Left ventricle myocardium inferior (tissue), 1 donor: ENCODE results near the gene DUSP2. TPM values are rescaled to one million over a fixed set of nuclear protein-coding genes. Genes with fewer than 3 reads are reported as not detected.

Experiments
- DNase-seq: peaks from one replicate; pipeline ENCODE4 v3.0.0-alpha.2; 2020
- H3K27ac ChIP-seq: fragments of 200-600 bp; replicated peaks from 2 replicates; pipeline ENCODE4 v1.8.0; 2021
- H3K27me3 ChIP-seq: fragments of 200-600 bp; 2 replicates; pipeline ENCODE4 v1.8.0; 2021; ENCODE audit warnings: low read depth
- H3K36me3 ChIP-seq: fragments of 200-600 bp; 2 replicates; pipeline ENCODE4 v1.8.0; 2021
- H3K4me1 ChIP-seq: fragments of 200-600 bp; 2 replicates; pipeline ENCODE4 v1.8.0; 2021
- H3K4me3 ChIP-seq: fragments of 200-600 bp; 2 replicates; pipeline ENCODE4 v1.8.0; 2021; ENCODE audit warnings: mild to moderate bottlenecking, moderate library complexity
- H3K9me3 ChIP-seq: fragments of 200-600 bp; replicated peaks from 2 replicates; pipeline ENCODE4 v1.8.0; 2021
- CTCF ChIP-seq: fragments of 200-600 bp; IDR thresholded peaks from 2 replicates; pipeline ENCODE4 v1.8.0; 2021; ENCODE audit warnings: antibody characterized with exemption, mild to moderate bottlenecking, borderline replicate concordance
- intact Hi-C: fragments of 100-400 bp; cut with micrococcal nuclease; formaldehyde crosslinking; loops from one replicate; pipeline ENCODE4 v1.11.0; 2022
- total RNA-seq: library from RNA; stranded (reverse); fragmentation: NEBNext Ultra II Directional; extraction: Animal tissue kit (Norgen Biotek cat#: 25700); gene quantifications from one replicate; pipeline ENCODE4 v1.2.1, GENCODE V29; 2021
- donor health status: DM: no; HTN: yes; CAD: no; lungs with severe emphysema.

The DUSP2 gene
- total RNA-seq, 1 donor from 2014 or later, result 0.82 TPM

DNA sequence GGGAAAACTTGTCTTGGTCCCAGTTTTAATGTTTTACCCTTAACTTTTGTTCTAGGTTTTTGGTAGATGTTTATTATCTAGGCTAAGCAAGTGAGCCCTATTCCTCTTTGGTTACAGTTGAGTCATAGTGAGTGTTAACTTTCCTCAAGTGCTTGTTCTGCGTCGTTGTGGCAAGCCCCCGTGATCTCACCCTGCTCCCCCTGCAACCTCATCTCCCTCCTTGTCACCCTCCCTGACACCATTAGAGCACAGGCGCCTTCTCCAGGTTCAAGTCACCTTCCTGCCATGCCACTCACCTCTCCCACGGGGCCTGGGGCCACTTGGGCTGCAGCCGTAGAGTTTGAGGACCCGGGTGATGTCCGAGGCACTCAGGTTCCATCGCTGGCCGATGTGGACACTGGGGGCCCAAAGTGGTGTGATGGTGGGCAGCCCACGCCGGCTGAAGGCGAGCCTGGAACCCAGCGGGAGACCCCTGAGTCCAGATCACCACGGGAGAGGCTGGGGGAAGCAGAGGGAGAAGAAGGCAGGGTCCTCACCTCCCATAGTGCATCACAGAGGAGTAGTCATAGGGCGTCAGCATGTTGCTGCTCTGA lies 15.6 kb downstream of the DUSP2 start:
- Histone ChIP-seq H3K27ac (no peak overlapping the region), H3K4me3 (no peak overlapping the region), H3K36me3 (no peaks in the 10 kb centered on the region), H3K4me1 (no peaks in the 10 kb centered on the region), H3K9me3 (no peaks in the 10 kb centered on the region), H3K27me3 (peaks cover 11% of the 10 kb centered on the region)
- intact Hi-C loops, result no loop called here
- no peak for DNase-seq
- no peak for TF ChIP-seq CTCF

DNA sequence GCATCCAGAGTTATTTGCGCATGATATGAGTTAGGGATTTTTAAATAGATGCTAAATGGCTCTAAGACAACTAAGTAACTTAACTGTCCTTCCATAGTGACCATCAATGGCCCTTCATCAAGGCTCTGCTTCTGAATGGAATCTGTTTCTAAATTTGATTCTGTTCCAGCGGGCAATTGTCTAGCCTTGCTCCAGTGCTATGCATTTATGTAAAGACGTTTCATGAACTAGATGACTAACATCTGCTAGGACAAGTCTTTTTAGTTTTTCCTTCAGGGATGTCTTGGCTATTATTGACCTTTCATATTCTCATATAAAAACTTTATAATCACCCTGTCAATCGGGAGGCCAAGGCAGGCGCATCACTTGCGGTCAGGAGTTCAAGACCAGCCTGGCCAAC lies 16.8 kb downstream of the DUSP2 start:
- no peak overlapping the region for H3K4me3 ChIP-seq
- TF ChIP-seq CTCF, result no peak
- H3K27ac ChIP-seq, result no peak overlapping the region
- H3K36me3 ChIP-seq, result no peaks in the 10 kb centered on the region
- no peaks in the 10 kb centered on the region for H3K27me3 ChIP-seq
- H3K4me1 ChIP-seq, result no peaks in the 10 kb centered on the region
- intact Hi-C loops, result no loop called here
- H3K9me3 ChIP-seq, result no peaks in the 10 kb centered on the region
- DNase-seq, result no peak

GRCh38 chr2:96124406-96125265 lies 20.6 kb downstream of the DUSP2 start:
- Histone ChIP-seq H3K27ac (no peak overlapping the region), H3K4me3 (no peak overlapping the region), H3K36me3 (no peaks in the 10 kb centered on the region), H3K9me3 (no peaks in the 10 kb centered on the region), H3K4me1 (no peaks in the 10 kb centered on the region), H3K27me3 (peaks cover 24% of the 10 kb centered on the region)
- intact Hi-C loops, result no loop called here
- TF ChIP-seq CTCF, result no peak
- no peak for DNase-seq

GRCh38 chr2:96123936-96124335 lies 21.3 kb downstream of the DUSP2 start:
- Histone ChIP-seq H3K27ac (no peak overlapping the region), H3K4me1 (no peaks in the 10 kb centered on the region), H3K27me3 (peaks cover 31% of the 10 kb centered on the region), H3K36me3 (no peaks in the 10 kb centered on the region), H3K4me3 (no peak overlapping the region), H3K9me3 (no peaks in the 10 kb centered on the region)
- TF ChIP-seq CTCF, result no peak
- intact Hi-C loops, result no loop called here
- DNase-seq, result no peak

DNA sequence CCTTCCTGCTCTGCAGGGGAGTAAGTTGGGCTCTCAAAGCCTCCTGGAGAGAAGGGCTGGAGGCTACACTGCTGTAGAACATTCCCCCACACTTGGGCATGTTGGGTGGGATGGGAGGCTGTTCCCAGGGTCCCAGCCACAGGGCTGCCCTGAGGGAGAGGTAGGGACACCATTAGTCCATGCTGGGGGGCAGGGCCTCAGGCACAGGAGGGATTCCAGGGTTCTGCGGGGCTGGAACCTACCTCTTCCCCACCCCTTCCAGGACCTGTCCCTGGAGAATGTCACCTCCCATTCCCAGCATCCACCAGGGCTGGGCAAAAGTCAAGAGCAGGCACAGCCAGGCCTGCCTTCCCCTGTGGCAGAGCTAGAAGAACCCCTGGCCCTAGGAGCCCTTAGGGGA lies 21.9 kb downstream of the DUSP2 start:
- no peaks in the 10 kb centered on the region for H3K36me3 ChIP-seq
- TF ChIP-seq CTCF, result no peak
- no peak overlapping the region for H3K4me3 ChIP-seq
- H3K27ac ChIP-seq, result no peak overlapping the region
- DNase-seq, result no peak
- intact Hi-C loops, result no loop called here
- H3K27me3 ChIP-seq, result peaks cover 37% of the 10 kb centered on the region
- no peaks in the 10 kb centered on the region for H3K9me3 ChIP-seq
- H3K4me1 ChIP-seq, result no peaks in the 10 kb centered on the region
